ENCODE data around the gene RASA4.
"Not testable (repeated sequence)": the region's sequence is repeated elsewhere in the genome, so short reads cannot be mapped to it uniquely, and the experiment has no call there.

Gene RASA4

DNA sequence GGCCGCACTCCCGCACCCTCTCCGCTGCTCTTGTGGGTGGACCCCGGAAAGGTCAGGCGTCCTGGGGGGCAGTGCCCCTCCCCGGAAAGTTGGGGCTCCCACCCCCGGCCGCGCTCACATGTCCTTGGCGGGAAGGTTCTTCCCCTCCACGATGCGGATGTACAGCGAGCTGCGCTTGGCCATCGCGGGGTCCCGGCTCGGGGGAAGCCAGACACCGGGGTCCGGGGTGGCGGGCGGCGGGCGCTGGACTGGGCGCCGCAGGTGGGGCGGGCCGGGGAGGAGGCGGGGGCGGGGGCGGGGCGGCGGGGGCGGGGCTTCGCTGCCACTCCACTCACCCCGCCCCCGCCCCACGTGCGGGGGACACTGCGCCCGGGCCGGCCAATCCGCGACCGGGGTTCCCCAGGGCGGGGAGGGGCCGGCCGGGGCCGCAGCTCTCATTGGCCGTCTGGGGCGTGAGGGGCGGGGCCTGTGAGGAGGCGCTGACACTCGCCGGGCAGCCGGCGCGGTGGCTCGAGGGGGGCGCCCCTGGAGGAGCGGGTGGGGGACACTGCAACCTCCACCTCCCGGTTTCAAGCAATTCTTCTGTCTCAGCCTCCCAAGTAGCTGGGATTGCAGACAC is at the start of gene RASA4:
Gene RASA4, minus strand, starts transcription at position 250 of the 619 bp plus-strand sequence. Its CDS starts 67 bp downstream, at position 183.
- DNase-seq = not testable (repeated sequence)

- DNase-seq = not testable (repeated sequence)
Observed at GRCh38 chr7:102664765-102665164, 48.2 kb upstream of the RASA4 start.

DNA sequence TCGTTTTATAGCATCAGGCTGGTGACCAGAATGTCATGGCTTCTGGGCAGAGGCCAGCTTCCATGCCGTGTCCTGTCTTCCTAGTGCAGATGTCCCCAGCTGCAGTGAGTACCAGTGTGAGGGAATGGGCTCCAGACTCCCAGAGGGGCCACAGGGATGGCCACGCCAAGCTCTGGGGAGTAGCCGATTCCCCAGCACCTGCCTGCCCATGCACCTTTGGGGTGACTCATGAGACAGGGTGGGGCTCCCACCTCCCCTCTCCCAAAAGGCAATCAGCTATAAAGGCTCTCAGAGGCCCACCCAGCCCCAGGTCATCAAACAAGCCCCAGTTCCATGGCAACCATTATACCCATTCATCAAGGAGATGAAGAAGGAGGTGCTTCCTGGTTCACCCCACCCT is 33.4 kb upstream of the RASA4 start, which contains the start of gene SPDYE2B:
Gene SPDYE2B, plus strand, starts transcription at position 396 of the 400 bp plus-strand sequence. CDS start 2,030 bp downstream, outside the sequence.
- not testable (repeated sequence) for DNase-seq

GRCh38 chr7:102647813-102648212 is 31.3 kb upstream of the RASA4 start:
- DNase-seq = not testable (repeated sequence)

DNA sequence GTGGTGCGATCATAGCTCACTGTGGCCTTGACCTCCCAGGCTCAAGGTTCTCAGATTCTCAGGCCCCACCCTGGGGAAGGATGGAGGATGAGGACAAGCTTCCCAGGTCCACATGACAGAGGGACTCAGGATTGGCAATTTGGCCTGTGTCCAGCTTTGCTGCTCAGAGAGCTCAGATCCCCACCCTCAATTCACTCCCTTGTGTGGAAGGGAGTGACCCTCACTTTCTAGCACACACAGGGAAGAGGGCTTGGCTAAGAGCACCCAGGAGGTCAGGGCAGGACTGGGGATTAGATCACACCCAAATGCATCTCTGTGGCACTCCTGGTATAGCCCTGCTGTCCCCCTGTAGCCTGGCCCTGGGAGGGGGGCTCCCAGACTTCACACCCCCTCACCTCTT is 26.8 kb upstream of the RASA4 start:
- not testable (repeated sequence) for DNase-seq

DNA sequence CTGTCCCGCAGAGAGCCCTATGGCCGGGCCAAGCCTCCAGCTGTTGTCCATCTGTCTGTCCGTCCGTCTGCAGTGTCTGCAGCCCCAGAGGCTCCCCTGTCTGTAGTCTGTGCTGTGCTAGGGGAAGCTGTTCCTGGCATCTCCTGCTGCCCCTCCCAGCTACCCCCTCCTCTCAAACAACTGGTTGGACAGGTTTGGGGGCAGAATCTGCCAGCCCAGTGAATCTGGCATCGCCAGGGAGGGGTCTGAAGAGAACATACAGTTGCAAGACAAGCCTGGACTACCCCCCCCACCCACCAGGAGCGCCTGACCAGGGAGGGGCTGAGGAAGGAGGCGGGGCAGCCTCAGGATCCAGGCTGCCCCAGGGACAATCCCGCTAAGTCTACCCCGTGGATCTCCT is 26.1 kb upstream of the RASA4 start, which contains the start of gene UPK3BL1:
Gene UPK3BL1, minus strand, starts transcription at position 101 of the 400 bp plus-strand sequence. Its CDS starts 50 bp downstream, at position 51.
- not testable (repeated sequence) for DNase-seq

DNA sequence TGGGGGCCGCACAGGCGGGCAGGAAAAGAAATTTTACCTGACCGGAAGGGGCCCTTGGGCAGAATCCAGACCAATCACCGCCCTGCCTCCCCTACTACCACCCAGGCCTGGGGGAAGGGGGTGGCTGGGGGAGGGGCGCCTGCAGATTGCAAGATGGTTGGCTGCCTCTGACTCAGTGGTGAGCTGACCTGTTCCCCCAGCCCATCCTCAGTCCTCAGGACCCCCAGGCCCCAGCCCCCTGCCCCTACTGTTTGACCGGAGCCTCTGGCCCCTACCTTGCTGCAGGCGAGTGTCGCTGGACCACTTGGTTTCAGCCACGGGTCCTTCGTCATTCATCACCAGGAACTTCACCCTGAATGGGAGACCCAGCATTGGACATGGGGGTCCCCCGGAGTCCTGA is 22.3 kb upstream of the RASA4 start:
- not testable (repeated sequence) for DNase-seq

DNA sequence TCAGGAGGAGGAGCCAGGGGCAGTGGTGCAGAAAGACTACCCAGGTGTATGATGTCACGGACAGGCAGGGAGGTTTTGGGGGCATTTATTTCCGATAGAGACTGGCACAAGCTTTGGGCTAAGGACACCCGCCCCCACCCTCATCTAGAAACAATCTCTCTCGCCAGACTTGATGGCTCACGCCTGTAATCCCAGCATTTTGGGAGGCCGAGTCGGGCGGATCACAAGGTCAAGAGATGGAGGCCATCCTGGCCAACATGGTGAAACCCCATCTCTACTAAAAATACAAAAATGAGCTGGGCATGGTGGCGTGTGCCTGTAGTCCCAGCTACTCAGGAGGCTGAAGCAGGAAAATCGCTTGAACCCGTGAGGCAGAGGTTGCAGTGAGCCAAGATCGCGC is 20.4 kb upstream of the RASA4 start:
- not testable (repeated sequence) for DNase-seq

- not testable (repeated sequence) for DNase-seq
Observed at GRCh38 chr7:102635354-102635753, 18.8 kb upstream of the RASA4 start.

- DNase-seq = not testable (repeated sequence)
Observed at GRCh38 chr7:102634299-102634698, 17.7 kb upstream of the RASA4 start.

GRCh38 chr7:102630622-102631021 is 14.1 kb upstream of the RASA4 start:
- not testable (repeated sequence) for DNase-seq

DNA sequence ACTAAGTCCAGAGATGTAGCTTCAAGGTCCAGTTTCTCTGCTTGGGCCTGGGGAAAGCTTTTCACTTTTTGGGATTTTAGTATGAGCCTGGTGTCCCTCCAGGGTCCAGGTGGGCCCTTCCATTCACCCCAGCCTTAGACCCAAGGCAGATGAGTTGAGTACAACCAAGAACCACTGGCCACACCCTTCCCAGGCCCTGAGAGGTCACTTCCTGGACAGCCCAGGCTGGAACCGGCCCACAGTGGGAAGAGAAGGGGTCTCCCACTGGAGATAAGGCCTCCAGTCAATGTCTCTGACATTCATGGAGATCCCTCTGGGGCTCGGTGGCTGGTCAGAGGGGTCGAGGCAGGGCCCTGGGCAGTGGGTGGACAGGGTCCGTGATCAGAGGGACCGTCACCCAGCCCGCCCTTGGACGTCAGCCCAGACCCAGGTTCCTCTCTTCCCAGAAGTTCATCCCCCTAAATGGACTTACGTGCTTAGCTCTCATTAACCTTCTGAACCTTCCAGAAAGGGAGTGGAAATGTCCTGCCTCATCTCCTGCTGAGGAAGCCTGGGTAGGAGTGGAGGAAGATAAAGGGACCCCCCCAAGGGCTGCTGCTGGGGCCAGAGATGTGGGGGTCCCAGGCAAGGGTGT is 10.8 kb upstream of the RASA4 start:
- DNase-seq = not testable (repeated sequence)

GRCh38 chr7:102618122-102618521 is 1.6 kb upstream of the RASA4 start:
- DNase-seq = not testable (repeated sequence)

GRCh38 chr7:102615930-102616329 is 626 bp downstream of the RASA4 start:
- not testable (repeated sequence) for DNase-seq

- DNase-seq = not testable (repeated sequence)
Observed at GRCh38 chr7:102614873-102615272, 1.7 kb downstream of the RASA4 start.

- not testable (repeated sequence) for DNase-seq
Observed at GRCh38 chr7:102614346-102614697, 2.2 kb downstream of the RASA4 start.

GRCh38 chr7:102613575-102614345 is 2.8 kb downstream of the RASA4 start:
- DNase-seq = not testable (repeated sequence)

DNA sequence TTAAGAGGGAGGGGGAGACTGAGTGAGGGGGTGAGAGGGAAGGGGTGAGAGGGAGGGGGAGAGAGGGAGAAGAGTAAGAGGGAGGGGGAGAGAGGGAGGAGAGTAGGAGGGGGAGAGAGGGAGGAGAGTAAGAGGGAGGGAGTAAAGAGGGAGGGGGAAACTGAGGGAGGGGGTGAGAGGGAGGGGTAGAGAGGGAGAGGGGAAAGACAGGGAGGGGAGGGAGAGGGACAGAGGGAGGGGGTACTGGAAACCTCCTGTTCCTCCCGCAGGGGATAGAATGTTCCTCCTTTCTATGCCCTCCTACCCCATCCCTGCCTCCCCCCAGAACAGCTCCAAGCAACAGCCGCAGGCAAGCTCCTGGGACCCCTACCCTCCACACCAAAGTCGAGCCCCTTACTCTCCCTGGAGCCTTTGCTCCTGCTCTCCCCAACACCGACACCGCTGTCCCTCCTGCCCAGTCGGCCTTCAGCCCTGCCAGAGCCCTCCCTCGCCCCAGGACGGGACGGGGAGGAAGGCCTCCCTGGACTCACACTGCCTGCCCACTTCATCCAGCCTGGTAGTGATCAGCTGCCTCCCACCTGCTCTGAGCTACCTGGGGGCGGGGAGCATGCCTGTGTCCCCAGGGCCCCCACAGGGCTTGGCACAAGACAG is 4.8 kb downstream of the RASA4 start:
- not testable (repeated sequence) for DNase-seq

GRCh38 chr7:102611013-102611674 is 5.4 kb downstream of the RASA4 start:
- not testable (repeated sequence) for DNase-seq

GRCh38 chr7:102610441-102610840 is 6.1 kb downstream of the RASA4 start:
- not testable (repeated sequence) for DNase-seq

DNA sequence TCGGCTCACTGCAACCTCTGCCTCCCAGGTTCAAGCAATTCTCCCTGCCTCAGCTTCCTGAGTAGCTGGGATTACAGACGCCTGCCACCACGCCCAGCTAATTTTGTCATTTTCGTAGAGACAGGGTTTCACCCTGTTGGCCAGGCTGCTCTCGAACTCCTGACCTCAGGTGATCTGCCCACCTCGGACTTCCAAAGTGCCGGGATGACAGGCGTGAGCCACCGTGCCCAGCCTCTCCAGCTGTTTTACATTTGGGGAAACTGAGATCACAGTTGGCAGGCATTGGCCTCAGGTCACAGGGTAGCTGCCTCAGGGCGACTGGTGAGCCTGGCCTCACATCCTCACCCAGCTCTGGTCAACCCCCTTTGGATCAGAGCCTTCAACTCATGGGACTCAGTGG is 6.8 kb downstream of the RASA4 start:
- not testable (repeated sequence) for DNase-seq

- not testable (repeated sequence) for DNase-seq
Observed at GRCh38 chr7:102606848-102607247, 9.7 kb downstream of the RASA4 start.
